Neuron (in vitro differentiated cells): ENCODE data around the gene CD226.
"Not testable (repeated sequence)": the region's sequence is repeated elsewhere in the genome, so short reads cannot be mapped to it uniquely, and the experiment has no call there.

Source experiments
- H2AFZ ChIP-seq: one replicate; pipeline ENCODE4 v1.6.1; 2013; ENCODE audit warnings: low read depth, mild to moderate bottlenecking, inconsistent platforms, low read length, moderate library complexity
- H3K27me3 ChIP-seq: one replicate; pipeline ENCODE4 v1.6.1; 2013; ENCODE audit warnings: low read length; ENCODE audit not compliant: insufficient read depth
- H3K36me3 ChIP-seq: one replicate; pipeline ENCODE4 v1.6.1; 2013; ENCODE audit warnings: low read length; ENCODE audit not compliant: insufficient read depth
- H3K4me1 ChIP-seq: one replicate; pipeline ENCODE4 v1.6.1; 2013; ENCODE audit warnings: low read length; ENCODE audit not compliant: insufficient read depth
- H3K4me3 ChIP-seq: 2 replicates; pipeline ENCODE4 v1.5.1; 2013; ENCODE audit warnings: mild to moderate bottlenecking, low read length, moderate library complexity
- H3K9me3 ChIP-seq: one replicate; pipeline ENCODE4 v1.6.1; 2013; ENCODE audit warnings: low read length

The CD226 gene

DNA sequence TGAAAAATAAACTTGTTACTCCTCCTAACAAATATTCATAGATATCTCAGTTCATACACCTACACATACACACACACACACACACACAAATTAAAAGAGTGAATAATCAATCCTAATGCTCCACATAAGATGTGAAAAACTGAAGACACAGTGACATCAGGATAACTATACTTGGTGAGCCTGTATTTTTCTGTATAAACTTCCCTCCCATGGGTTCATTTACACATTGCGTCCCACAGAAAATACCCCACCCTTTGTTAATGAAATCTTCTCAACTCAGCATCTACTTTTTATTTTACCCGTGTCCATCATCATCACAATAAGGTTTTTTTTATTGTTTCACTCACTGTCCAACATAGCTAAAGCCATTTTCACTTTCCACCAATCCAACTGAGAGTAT is 60.4 kb downstream of the CD226 start:
- Histone ChIP-seq H3K4me3 (no peak overlapping the region), H3K9me3 (peaks cover 2% of the 10 kb centered on the region), H3K4me1 (no peaks in the 10 kb centered on the region), H3K27me3 (no peaks in the 10 kb centered on the region), H2AFZ (no peak overlapping the region), H3K36me3 (no peaks in the 10 kb centered on the region)

DNA sequence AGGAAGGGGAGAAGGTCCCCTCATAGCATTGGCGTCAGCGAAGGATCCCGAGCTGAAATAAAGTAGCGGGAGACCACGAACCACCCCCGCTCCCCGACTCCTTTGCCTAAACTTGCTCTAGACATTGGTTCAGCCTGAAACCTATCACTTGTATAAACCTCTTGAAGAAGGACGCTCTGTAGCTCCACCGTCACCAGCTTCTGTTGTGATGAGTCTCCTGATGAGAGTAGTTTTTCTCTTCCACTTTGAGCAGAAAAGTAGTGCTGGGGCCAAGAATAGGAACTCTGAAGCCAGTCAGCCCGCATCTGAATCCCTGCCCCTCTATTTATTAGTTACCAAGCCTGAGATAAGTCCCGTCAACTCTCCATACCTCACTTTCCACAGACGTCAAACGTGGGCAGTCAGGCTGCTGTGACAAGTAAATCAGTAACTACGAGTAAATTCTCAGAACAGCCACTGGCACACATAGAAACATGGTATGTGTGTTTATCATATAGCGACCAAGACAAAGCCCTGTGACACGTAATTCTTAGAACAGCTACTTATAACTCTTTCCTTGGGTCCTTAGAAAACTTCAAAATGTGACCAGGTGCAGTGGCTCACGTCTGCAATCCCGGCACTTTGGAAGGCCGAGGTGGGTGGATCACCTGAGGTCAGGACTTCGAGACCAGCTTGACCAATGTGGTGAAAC is 61.7 kb downstream of the CD226 start:
- no peak overlapping the region for H2AFZ ChIP-seq
- no peaks in the 10 kb centered on the region for H3K27me3 ChIP-seq
- H3K36me3 ChIP-seq = no peaks in the 10 kb centered on the region

DNA sequence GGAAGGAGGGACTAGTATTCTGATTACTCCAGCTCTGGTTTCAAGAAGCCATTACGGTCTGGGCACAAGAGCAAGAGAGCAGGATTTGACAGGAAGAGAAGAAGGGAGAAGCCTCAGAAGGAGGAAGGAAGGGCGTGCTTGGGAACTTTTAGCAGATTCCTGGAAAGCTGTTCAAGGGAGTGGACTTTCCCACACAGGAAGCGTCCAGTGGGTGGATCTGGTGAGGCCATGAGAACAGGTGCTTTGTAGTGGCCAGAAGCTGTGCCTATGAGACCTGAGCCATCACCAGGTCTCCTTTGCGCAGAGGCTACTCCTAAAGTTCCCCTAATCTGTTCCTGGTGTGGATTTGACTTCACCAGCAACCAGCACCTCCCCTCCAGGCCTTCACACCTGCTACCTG is 62.3 kb downstream of the CD226 start:
- no peak overlapping the region for H2AFZ ChIP-seq
- no peaks in the 10 kb centered on the region for H3K9me3 ChIP-seq
- no peak overlapping the region for H3K4me3 ChIP-seq
- no peaks in the 10 kb centered on the region for H3K36me3 ChIP-seq
- H3K4me1 ChIP-seq = no peaks in the 10 kb centered on the region
- no peaks in the 10 kb centered on the region for H3K27me3 ChIP-seq

More for the DNA sequence above, 61.7 kb downstream of the CD226 start:
- no peaks in the 10 kb centered on the region for H3K9me3 ChIP-seq
- H3K4me1 ChIP-seq = no peaks in the 10 kb centered on the region
- no peak overlapping the region for H3K4me3 ChIP-seq

DNA sequence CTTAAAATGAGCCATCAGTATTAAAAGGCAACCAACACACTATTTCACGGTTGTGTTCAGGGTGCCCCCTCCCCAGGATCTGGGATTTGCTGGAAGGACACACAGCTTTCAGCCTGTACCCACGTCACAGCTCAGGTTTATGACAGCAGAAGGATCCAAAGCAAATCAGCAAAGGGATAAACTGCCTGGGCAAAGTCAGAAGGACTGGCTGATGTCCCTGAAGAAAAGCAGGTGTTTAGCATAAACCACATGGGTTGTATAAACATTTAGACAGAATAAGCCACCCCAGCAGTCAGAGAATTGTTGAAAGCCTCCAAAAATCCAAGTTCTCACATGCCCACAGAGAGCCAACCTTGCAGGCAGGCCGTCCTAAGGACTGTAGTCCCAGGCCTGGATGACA is 63.9 kb downstream of the CD226 start:
- H3K4me3 ChIP-seq = no peak overlapping the region
- no peaks in the 10 kb centered on the region for H3K27me3 ChIP-seq
- no peak overlapping the region for H2AFZ ChIP-seq
- H3K36me3 ChIP-seq = no peaks in the 10 kb centered on the region
- peaks cover 5% of the 10 kb centered on the region for H3K4me1 ChIP-seq
- no peaks in the 10 kb centered on the region for H3K9me3 ChIP-seq

DNA sequence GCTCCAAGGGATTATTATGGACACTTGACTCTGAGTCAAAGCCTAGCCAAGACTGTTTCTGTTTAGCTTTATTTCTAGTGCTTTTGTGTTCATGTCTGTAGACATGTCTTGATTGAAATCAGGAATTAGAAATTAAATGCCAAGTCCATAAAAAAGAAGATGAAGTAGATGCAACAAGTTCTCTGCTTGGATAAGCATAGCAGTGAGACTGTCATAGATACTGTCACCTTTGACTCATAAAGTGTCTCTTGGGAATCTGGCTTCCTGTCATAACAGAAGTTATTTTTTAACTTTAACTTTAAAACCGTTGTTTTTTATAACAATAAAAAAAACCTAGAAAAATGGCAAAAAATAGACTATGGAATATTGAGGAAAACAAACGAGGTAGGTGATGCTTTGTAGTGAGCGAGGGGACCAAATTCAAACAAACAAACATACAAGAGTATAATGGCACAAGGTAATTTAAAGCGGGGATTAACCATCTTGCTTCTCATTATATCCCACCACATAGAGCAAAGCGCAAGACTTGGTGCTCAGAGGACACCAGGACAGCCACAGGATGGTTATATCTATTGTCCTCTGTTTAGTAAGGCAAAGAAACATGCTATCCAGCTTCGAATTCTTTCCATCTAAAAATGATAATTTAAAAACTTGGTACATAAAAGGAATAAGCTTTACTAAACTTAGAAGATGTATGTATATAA is 64.6 kb downstream of the CD226 start:
- no peak overlapping the region for H3K4me3 ChIP-seq
- H3K4me1 ChIP-seq = peaks cover 11% of the 10 kb centered on the region
- no peaks in the 10 kb centered on the region for H3K9me3 ChIP-seq
- no peaks in the 10 kb centered on the region for H3K27me3 ChIP-seq
- H3K36me3 ChIP-seq = no peaks in the 10 kb centered on the region
- no peak overlapping the region for H2AFZ ChIP-seq

DNA sequence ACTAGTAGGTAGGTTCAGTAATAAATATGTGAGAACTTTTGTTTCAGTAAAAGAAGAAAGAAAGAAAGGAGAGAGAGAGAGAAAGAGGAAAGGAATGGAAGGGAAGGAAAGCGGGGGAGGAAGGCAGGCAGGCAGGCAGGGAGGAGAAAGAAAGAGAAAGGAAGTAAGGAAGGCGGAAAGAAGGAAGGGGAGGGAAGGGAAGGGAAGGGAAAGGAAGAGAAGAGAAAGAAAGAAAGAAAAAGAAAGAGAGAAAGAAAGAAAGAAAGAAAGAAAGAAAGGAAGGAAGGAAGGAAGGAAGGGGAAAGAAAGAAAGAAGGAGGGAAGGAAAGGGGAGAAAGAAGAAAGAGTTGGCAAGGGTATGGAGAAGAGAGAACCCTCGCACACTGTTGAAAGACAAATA is 67.6 kb downstream of the CD226 start:
- H3K4me3 ChIP-seq = no peak overlapping the region
- no peaks in the 10 kb centered on the region for H3K9me3 ChIP-seq
- no peaks in the 10 kb centered on the region for H3K36me3 ChIP-seq
- H2AFZ ChIP-seq = no peak overlapping the region
- H3K27me3 ChIP-seq = no peaks in the 10 kb centered on the region
- peaks cover 13% of the 10 kb centered on the region for H3K4me1 ChIP-seq

DNA sequence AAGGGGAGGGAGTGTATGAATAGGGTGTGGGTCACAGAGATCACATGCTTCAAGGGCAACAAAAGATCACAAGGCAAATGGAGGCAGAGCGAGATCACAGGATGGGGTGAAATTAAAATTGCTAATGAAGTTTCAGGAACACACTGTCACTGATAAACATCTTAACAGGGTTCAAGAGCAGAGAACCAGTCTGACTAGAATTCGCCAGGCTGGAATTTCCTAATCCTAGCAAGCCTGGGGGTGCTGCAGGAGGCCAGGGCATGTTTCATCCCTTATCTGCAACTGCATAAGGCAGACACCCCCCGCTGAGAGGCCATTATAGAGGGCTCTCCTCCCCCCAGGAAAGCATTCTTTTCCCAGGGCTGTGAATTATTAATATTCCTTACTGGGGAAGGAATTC is 68.6 kb downstream of the CD226 start:
- not testable (repeated sequence) for H3K36me3 ChIP-seq, H3K9me3 ChIP-seq, H3K27me3 ChIP-seq, H3K4me3 ChIP-seq, H2AFZ ChIP-seq
- H3K4me1 ChIP-seq = peaks cover 16% of the 10 kb centered on the region

DNA sequence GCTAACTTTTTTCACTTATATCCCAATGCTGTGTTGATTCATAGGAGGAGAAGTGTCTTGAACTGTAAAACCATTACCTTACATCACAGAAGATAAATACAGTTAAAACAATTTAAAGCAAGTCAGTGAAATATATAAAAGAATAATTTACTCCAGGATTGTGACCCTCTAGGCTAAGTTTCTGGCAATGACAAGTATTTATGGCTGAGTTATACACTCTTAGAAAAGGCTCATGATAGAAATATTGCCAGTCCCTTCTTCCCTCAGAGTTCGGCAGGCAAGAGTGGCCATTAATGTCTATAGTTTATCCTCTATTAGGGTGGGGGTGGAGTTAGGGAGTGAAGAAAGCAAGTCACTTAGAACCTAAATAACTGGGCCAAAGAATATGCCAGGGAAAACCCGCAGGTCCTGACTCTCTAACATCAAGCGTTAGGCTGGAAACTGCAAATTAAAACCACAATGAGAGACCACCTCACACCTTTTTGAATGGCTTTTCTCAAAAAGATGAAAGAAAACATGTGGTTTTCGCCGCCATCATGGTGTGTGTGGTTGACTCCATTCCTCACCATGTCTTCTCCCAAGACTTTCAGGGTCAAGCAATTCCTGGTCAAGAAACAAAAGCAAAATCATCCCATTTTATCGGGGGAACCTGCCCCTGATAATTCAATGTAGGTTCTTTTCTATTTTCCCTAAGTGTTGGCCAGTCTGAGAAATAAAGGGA is 69.3 kb downstream of the CD226 start:
- Histone ChIP-seq H3K9me3 (no peaks in the 10 kb centered on the region), H3K27me3 (no peaks in the 10 kb centered on the region), H3K36me3 (no peaks in the 10 kb centered on the region), H3K4me1 (peaks cover 18% of the 10 kb centered on the region), H3K4me3 (no peak overlapping the region), H2AFZ (peak overlapping the region; percentile 31)

DNA sequence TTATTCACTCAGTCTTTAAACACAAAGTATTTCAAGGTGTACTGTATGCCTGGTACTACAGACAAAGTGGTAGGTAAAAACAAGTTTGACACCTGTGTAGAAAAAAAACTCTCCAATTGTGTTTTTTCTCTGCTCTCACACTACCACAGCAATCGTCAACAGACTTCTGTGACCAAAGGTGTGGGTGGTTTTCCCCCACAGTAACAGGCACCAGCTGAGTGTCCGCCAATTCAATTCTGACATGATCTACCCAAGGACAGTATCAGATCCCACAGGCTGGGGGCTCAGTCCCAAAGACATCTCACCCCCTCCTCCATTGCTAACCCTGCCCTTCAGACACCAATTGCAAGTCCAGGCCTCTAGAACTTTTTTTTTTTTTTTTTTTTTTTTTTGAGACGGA is 71.2 kb downstream of the CD226 start:
- no peaks in the 10 kb centered on the region for H3K27me3 ChIP-seq
- peaks cover 24% of the 10 kb centered on the region for H3K4me1 ChIP-seq
- no peak overlapping the region for H3K4me3 ChIP-seq
- no peak overlapping the region for H2AFZ ChIP-seq
- H3K36me3 ChIP-seq = no peaks in the 10 kb centered on the region
- H3K9me3 ChIP-seq = no peaks in the 10 kb centered on the region

DNA sequence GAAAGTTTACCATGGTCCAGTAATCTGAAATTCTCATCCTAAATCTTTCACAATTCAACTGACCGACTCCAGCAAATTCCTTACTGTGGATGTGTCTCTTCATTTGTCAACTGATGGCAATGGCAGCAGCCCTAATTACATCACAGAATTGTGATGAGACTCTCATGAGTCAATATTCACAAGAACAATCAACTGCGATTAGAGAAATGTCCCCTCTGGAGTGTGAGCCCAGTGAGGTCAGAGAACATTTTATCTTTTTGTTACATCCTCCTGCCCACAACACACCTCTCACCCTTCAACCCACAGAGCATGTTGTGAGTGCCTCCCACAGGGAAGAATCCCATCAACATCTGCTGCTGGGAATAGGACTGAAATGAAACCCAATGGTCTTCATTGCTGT is 73.6 kb downstream of the CD226 start:
- H2AFZ ChIP-seq = no peak overlapping the region
- no peaks in the 10 kb centered on the region for H3K36me3 ChIP-seq
- H3K9me3 ChIP-seq = no peaks in the 10 kb centered on the region
- no peak overlapping the region for H3K4me3 ChIP-seq
- H3K4me1 ChIP-seq = peaks cover 33% of the 10 kb centered on the region
- H3K27me3 ChIP-seq = no peaks in the 10 kb centered on the region

DNA sequence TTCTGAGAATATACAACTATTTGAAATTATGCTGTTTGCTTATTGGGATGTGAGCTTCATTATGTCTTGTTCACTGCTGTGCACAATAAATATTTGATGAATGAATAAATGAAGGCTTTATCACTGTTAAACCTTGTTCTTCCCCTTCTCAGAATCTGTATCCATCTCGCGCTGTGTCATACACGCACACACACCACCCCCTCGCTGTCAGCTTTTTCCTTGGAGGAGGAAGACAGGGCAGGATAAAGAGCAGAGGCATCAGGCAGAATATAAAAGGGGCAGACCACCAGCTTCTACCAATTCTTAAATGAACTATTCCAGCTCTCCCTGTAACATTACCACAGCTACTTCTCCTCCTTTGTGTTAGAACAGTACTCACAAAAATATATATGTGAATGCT is 75.0 kb downstream of the CD226 start:
- Histone ChIP-seq H3K9me3 (no peaks in the 10 kb centered on the region), H3K4me3 (no peak overlapping the region), H3K4me1 (peaks cover 22% of the 10 kb centered on the region), H2AFZ (peak overlapping the region; percentile 10), H3K27me3 (no peaks in the 10 kb centered on the region), H3K36me3 (no peaks in the 10 kb centered on the region)

DNA sequence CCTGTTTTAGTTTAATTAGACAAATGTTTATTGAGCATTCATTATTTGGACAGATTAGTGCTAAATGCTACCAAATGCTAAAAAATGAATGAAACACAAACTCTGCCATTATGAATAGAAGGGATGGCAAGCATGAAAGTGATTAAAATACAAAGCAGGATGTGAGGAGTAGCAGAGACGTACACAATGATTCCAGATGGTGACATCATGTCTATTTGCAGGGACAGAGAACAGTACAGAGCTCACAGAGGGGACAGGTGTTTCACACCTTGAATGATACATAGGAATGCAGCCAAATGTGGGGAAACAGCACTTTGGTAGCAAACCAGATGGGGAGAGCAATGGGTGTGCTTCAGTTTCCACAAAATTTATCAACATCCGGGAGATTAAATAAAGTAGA is 76.3 kb downstream of the CD226 start:
- Histone ChIP-seq H3K4me3 (no peak overlapping the region), H3K36me3 (no peaks in the 10 kb centered on the region), H3K27me3 (no peaks in the 10 kb centered on the region), H2AFZ (no peak overlapping the region), H3K9me3 (no peaks in the 10 kb centered on the region), H3K4me1 (peaks cover 22% of the 10 kb centered on the region)

DNA sequence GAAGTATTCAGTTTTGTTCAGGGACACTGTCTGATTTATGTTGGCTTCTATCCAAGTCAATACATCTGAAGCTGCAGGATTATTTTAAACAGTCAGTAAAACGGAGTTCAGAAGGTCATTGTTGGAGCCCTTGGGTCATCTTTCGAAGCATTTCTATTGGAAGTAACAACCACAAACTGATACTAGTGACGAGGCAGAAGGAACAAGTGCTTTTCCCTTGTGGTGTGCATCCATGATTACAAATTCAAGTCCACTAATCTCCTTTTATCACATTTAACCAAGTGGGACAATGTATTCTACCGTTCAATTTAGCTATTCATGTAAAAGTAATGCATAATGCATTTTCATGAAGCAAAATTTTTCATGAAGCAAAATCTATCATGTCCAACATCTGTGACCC is 76.9 kb downstream of the CD226 start:
- Histone ChIP-seq H2AFZ (no peak overlapping the region), H3K4me3 (no peak overlapping the region), H3K9me3 (no peaks in the 10 kb centered on the region)

More for the DNA sequence above, 76.9 kb downstream of the CD226 start:
- no peaks in the 10 kb centered on the region for H3K36me3 ChIP-seq
- H3K27me3 ChIP-seq = no peaks in the 10 kb centered on the region
- H3K4me1 ChIP-seq = peaks cover 22% of the 10 kb centered on the region
